Activated naive CD8-positive, alpha-beta T cell treated with anti-CD3 and anti-CD28 coated beads, Interleukin-2, amount 50 U/mL, for 24 hours (primary cell): ENCODE results near the gene EXOC2.

Source experiments
- ATAC-seq: fragments of 150-1000 bp; cut with Tn5 transposase; one replicate; pipeline ENCODE4 v1.10.0; 2021
- DNase-seq: peaks from one replicate; pipeline ENCODE4 v3.0.0; 2021
- H3K27ac Mint-ChIP-seq: one replicate; pipeline ENCODE4 v1.8.0; 2021; ENCODE audit warnings: mild to moderate bottlenecking, mixed read lengths
- H3K27me3 Mint-ChIP-seq: one replicate; pipeline ENCODE4 v1.8.0; 2021; ENCODE audit warnings: mixed read lengths
- H3K36me3 Mint-ChIP-seq: one replicate; pipeline ENCODE4 v1.8.0; 2021; ENCODE audit warnings: low read depth, mixed read lengths
- H3K4me1 Mint-ChIP-seq: one replicate; pipeline ENCODE4 v1.8.0; 2021; ENCODE audit warnings: mixed read lengths
- H3K4me3 Mint-ChIP-seq: one replicate; pipeline ENCODE4 v1.8.0; 2021; ENCODE audit warnings: mild to moderate bottlenecking, moderate library complexity, mixed read lengths
- H3K9me3 Mint-ChIP-seq: one replicate; pipeline ENCODE4 v1.8.0; 2021; ENCODE audit warnings: mixed read lengths

EXOC2 gene

GRCh38 chr6:441126-441920 is 251.6 kb downstream of the EXOC2 start:
- H3K27ac Mint-ChIP-seq = no peak overlapping the region
- DNase-seq (no peak), ATAC-seq (no peak)
- no peaks in the 10 kb centered on the region for H3K9me3 Mint-ChIP-seq
- no peak overlapping the region for H3K4me3 Mint-ChIP-seq
- H3K4me1 Mint-ChIP-seq = peaks cover 35% of the 10 kb centered on the region
- H3K27me3 Mint-ChIP-seq = no peaks in the 10 kb centered on the region
- H3K36me3 Mint-ChIP-seq = no peaks in the 10 kb centered on the region

GRCh38 chr6:439641-440167 is 253.2 kb downstream of the EXOC2 start:
- DNase-seq (no peak), ATAC-seq (no peak)
- H3K27ac Mint-ChIP-seq = no peak overlapping the region
- no peak overlapping the region for H3K4me3 Mint-ChIP-seq
- no peaks in the 10 kb centered on the region for H3K36me3 Mint-ChIP-seq
- no peaks in the 10 kb centered on the region for H3K27me3 Mint-ChIP-seq
- H3K9me3 Mint-ChIP-seq = no peaks in the 10 kb centered on the region
- H3K4me1 Mint-ChIP-seq = peaks cover 29% of the 10 kb centered on the region

- H3K4me1 Mint-ChIP-seq = peaks cover 27% of the 10 kb centered on the region
- no peaks in the 10 kb centered on the region for H3K36me3 Mint-ChIP-seq
- H3K27me3 Mint-ChIP-seq = no peaks in the 10 kb centered on the region
- ATAC-seq (no peak), DNase-seq (no peak)
- H3K27ac Mint-ChIP-seq = no peak overlapping the region
- H3K4me3 Mint-ChIP-seq = no peak overlapping the region
- H3K9me3 Mint-ChIP-seq = no peaks in the 10 kb centered on the region
Measured at GRCh38 chr6:438634-439170, 254.2 kb downstream of the EXOC2 start.

- no peaks in the 10 kb centered on the region for H3K36me3 Mint-ChIP-seq
- H3K27ac Mint-ChIP-seq = no peak overlapping the region
Measured at GRCh38 chr6:437037-437392, 255.9 kb downstream of the EXOC2 start.

GRCh38 chr6:436308-437036 is 256.5 kb downstream of the EXOC2 start:
- Mint-ChIP-seq H3K27ac (no peak overlapping the region), H3K4me1 (peaks cover 45% of the 10 kb centered on the region), H3K4me3 (no peak overlapping the region), H3K36me3 (no peaks in the 10 kb centered on the region), H3K9me3 (no peaks in the 10 kb centered on the region), H3K27me3 (no peaks in the 10 kb centered on the region)
- ATAC-seq = no peak
- no peak for DNase-seq

More at GRCh38 chr6:437037-437392, 255.9 kb downstream of the EXOC2 start:
- DNase-seq = no peak
- no peak for ATAC-seq
- Mint-ChIP-seq H3K27me3 (no peaks in the 10 kb centered on the region), H3K4me3 (no peak overlapping the region), H3K4me1 (peaks cover 40% of the 10 kb centered on the region), H3K9me3 (no peaks in the 10 kb centered on the region)

- Mint-ChIP-seq H3K36me3 (no peaks in the 10 kb centered on the region), H3K27ac (no peak overlapping the region), H3K9me3 (no peaks in the 10 kb centered on the region), H3K4me1 (peaks cover 52% of the 10 kb centered on the region), H3K27me3 (no peaks in the 10 kb centered on the region), H3K4me3 (no peak overlapping the region)
- no peak for ATAC-seq
- DNase-seq = no peak
Measured at GRCh38 chr6:435441-436307, 257.3 kb downstream of the EXOC2 start.
